CD4-positive, alpha-beta T cell (primary cell): ENCODE data around the gene PLTP. TPM values are rescaled to one million over a fixed set of nuclear protein-coding genes. Genes with fewer than 3 reads are reported as not detected.

Source experiments
- ATAC-seq: fragments of 200-7000 bp; cut with Tn5 transposase; one replicate; pipeline ENCODE4 v1.10.0; 2022; ENCODE audit warnings: mild to moderate bottlenecking; ENCODE audit not compliant: poor library complexity
- CTCF ChIA-PET: fragments of 350-600 bp; sonication (Branson Sonifier 250); formaldehyde crosslinking; loops from one replicate; lab custom pipeline; 2021; ENCODE audit warnings: antibody characterized with exemption, inconsistent platforms; lab: Charles Lee
- POLR2A ChIA-PET: fragments of 350-600 bp; sonication (Branson Sonifier 250); formaldehyde crosslinking; loops from one replicate; lab custom pipeline; 2021; ENCODE audit warnings: antibody characterized with exemption, inconsistent platforms; lab: Charles Lee
- DNase-seq, 14 experiments: peaks; one replicate each; pipeline ENCODE4 v3.0.0-alpha.2; 2013 to 2020; ENCODE audit warnings: mixed read lengths in 2 of 14
- H3K27ac ChIP-seq, 2 donors: one replicate each; pipeline versions ENCODE4 v1.5.1 to v1.7.0; 2013; ENCODE audit warnings: low read length in 2 of 2, low read depth in 1 of 2, mild to moderate bottlenecking in 1 of 2
- H3K27me3 ChIP-seq, 2 experiments: 1 replicate in 1 of 2; 2 replicates in 1 of 2; pipeline versions ENCODE4 v1.6.1 to v1.7.0; 2013; ENCODE audit warnings: low read length in 2 of 2, control low read depth in 1 of 2, mild to moderate bottlenecking in 1 of 2, moderate library complexity in 1 of 2; ENCODE audit not compliant: insufficient read depth in 2 of 2, control insufficient read depth in 1 of 2
- H3K36me3 ChIP-seq: one replicate; pipeline ENCODE4 v1.6.1; 2013; ENCODE audit warnings: low read length, control low read depth; ENCODE audit not compliant: insufficient read depth
- H3K4me1 ChIP-seq: one replicate; pipeline ENCODE4 v1.6.1; 2013; ENCODE audit warnings: low read length, control low read depth; ENCODE audit not compliant: insufficient read depth
- H3K4me3 ChIP-seq: one replicate; pipeline ENCODE4 v1.5.1; 2013; ENCODE audit warnings: mild to moderate bottlenecking, low read length, moderate library complexity
- H3K9me3 ChIP-seq, 2 experiments: 1 replicate in 1 of 2; 2 replicates in 1 of 2; pipeline versions ENCODE4 v1.6.1 to v1.7.0; 2013; ENCODE audit warnings: low read length in 2 of 2, mild to moderate bottlenecking in 2 of 2, control low read depth in 1 of 2, moderate library complexity in 1 of 2; ENCODE audit not compliant: control insufficient read depth in 1 of 2, insufficient read depth in 1 of 2
- H3K27ac Mint-ChIP-seq: one replicate; pipeline ENCODE4 v1.8.0; 2020; ENCODE audit warnings: mixed read lengths
- H3K27me3 Mint-ChIP-seq: one replicate; pipeline ENCODE4 v1.8.0; 2021; ENCODE audit warnings: mixed read lengths
- H3K36me3 Mint-ChIP-seq: one replicate; pipeline ENCODE4 v1.8.0; 2021; ENCODE audit warnings: low read depth, mixed read lengths
- H3K4me1 Mint-ChIP-seq: one replicate; pipeline ENCODE4 v1.8.0; 2021; ENCODE audit warnings: low read depth, mixed read lengths
- H3K4me3 Mint-ChIP-seq: one replicate; pipeline ENCODE4 v1.8.0; 2020; ENCODE audit warnings: mild to moderate bottlenecking, mixed read lengths
- H3K9me3 Mint-ChIP-seq: one replicate; pipeline ENCODE4 v1.8.0; 2020; ENCODE audit warnings: mixed read lengths
- CTCF ChIP-seq: fragments of 200-600 bp; IDR thresholded peaks from one replicate; pipeline ENCODE4 v1.8.0; 2022; ENCODE audit warnings: antibody characterized with exemption, mild to moderate bottlenecking
- intact Hi-C, 2 experiments: fragments of 100-400 bp; cut with DNase I in 1 of 2; cut with micrococcal nuclease in 1 of 2; formaldehyde crosslinking; loops; one replicate each; pipeline versions ENCODE4 v1.15.1 to v1.9.0; 2023 to 2025; cut with DNase I, micrococcal nuclease
- total RNA-seq, 174 experiments: library from RNA in 2 of 174; stranded (reverse) in 2 of 174; gene quantifications; one replicate each; pipeline ENCODE4 v1.2.3 and lab custom pipeline; 2021 to 2026

PLTP gene
- total RNA-seq, 2 experiments from 2014 or later, result not detected

- Histone ChIP-seq H3K36me3 (peaks cover 90% of the 10 kb centered on the region), H3K27me3 (no peaks in the 10 kb centered on the region), H3K4me3 (no peak overlapping the region), H3K27ac (no peak overlapping the region), H3K4me1 (peaks cover 30% of the 10 kb centered on the region), H3K9me3 (no peaks in the 10 kb centered on the region)
- POLR2A ChIA-PET, result interaction anchor here (10.5 kb wide), 1 partner anchor 14 kb away, joined by 120 read pairs; the partner anchor contains the start of gene PCIF1
- Mint-ChIP-seq H3K4me1 (peaks cover 4% of the 10 kb centered on the region), H3K4me3 (no peak overlapping the region), H3K27ac (no peak overlapping the region), H3K36me3 (peaks cover 75% of the 10 kb centered on the region), H3K27me3 (no peaks in the 10 kb centered on the region), H3K9me3 (no peaks in the 10 kb centered on the region)
- CTCF ChIA-PET, result no interaction called here
- TF ChIP-seq CTCF, result no peak
- DNase-seq (no peak), ATAC-seq (no peak)
- intact Hi-C loops, result no loop called here
Observed at GRCh38 chr20:45950330-45950646, 38.3 kb upstream of the PLTP start.

- CTCF ChIA-PET, result no interaction called here
- H3K27ac Mint-ChIP-seq, result peak overlapping the region; percentile 54
Observed at GRCh38 chr20:45949542-45950329, 37.8 kb upstream of the PLTP start.

More at GRCh38 chr20:45949542-45950329, 37.8 kb upstream of the PLTP start:
- DNase-seq, result no peak
- no peaks in the 10 kb centered on the region for H3K9me3 Mint-ChIP-seq
- H3K4me3 Mint-ChIP-seq, result no peak overlapping the region
- H3K4me1 Mint-ChIP-seq, result peaks cover 4% of the 10 kb centered on the region
- POLR2A ChIA-PET, result interaction anchor here (1.4 to 10.5 kb wide), 3 partner anchors 9 to 59 kb away, joined by 4 to 120 read pairs (median 5); partner anchors contain the start of genes CTSA, NEURL2 and PCIF1
- peaks cover 81% of the 10 kb centered on the region for H3K36me3 Mint-ChIP-seq
- Histone ChIP-seq H3K4me1 (peaks cover 31% of the 10 kb centered on the region), H3K27me3 (no peaks in the 10 kb centered on the region), H3K4me3 (no peak overlapping the region), H3K27ac (no peak overlapping the region), H3K9me3 (no peaks in the 10 kb centered on the region), H3K36me3 (peaks cover 95% of the 10 kb centered on the region)
- intact Hi-C loops, result no loop called here
- H3K27me3 Mint-ChIP-seq, result no peaks in the 10 kb centered on the region
- no peak for ATAC-seq
- no peak for TF ChIP-seq CTCF
